Mammary epithelial cell (primary cell): ENCODE data around the gene BMP5.

Experiments used
- EZH2 ChIP-seq: IDR thresholded peaks from 2 replicates; pipeline ENCODE4 v1.6.1; 2012; ENCODE audit warnings: low read length, inconsistent platforms, borderline replicate concordance
- TF ChIP-seq, protein P1 (sequence below), 2 donors: IDR thresholded peaks in 1 of 2; conservative IDR thresholded peaks in 1 of 2; 2 replicates each; pipeline ENCODE4 v1.5.1; 2011 to 2012; ENCODE audit warnings: inconsistent platforms in 2 of 2, low read length in 2 of 2, mild to moderate bottlenecking in 2 of 2, control low read depth in 1 of 2, low read depth in 1 of 2; ENCODE audit not compliant: insufficient read depth in 1 of 2; ENCODE audit errors: extremely low read depth in 1 of 2

- TF ChIP-seq, protein P1, sequence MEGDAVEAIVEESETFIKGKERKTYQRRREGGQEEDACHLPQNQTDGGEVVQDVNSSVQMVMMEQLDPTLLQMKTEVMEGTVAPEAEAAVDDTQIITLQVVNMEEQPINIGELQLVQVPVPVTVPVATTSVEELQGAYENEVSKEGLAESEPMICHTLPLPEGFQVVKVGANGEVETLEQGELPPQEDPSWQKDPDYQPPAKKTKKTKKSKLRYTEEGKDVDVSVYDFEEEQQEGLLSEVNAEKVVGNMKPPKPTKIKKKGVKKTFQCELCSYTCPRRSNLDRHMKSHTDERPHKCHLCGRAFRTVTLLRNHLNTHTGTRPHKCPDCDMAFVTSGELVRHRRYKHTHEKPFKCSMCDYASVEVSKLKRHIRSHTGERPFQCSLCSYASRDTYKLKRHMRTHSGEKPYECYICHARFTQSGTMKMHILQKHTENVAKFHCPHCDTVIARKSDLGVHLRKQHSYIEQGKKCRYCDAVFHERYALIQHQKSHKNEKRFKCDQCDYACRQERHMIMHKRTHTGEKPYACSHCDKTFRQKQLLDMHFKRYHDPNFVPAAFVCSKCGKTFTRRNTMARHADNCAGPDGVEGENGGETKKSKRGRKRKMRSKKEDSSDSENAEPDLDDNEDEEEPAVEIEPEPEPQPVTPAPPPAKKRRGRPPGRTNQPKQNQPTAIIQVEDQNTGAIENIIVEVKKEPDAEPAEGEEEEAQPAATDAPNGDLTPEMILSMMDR (conservative IDR thresholded peaks at IDR 0.05 in 1 of 2, IDR thresholded peaks at IDR 0.05 in 1 of 2; ENCODE audit: extremely low read depth in 1 of 2, insufficient read depth in 1 of 2, low read depth in 1 of 2, low read length in 2 of 2), result no peak
- no peak for TF ChIP-seq EZH2
These were observed 118.8 kb downstream of the BMP5 start for GRCh38 chr6:55756531-55757031.
